ENCODE results near the gene SLC4A11. TPM values are rescaled to one million over a fixed set of nuclear protein-coding genes. Genes with fewer than 3 reads are reported as not detected.

SLC4A11 gene
- total RNA-seq, 1 donor = 1.7 TPM

GRCh38 chr20:3224681-3225421 lies 14.1 kb downstream of the SLC4A11 start:
- no peak for TF ChIP-seq CTCF (IDR thresholded peaks at IDR 0.05; ENCODE audit: insufficient read depth, low read depth, low read length)
- DNase-seq (ENCODE audit: low read depth) = no peak
- no peak overlapping the region for H3K4me3 ChIP-seq (ENCODE audit: low read depth, low read length)

GRCh38 chr20:3223994-3224680 lies 14.9 kb downstream of the SLC4A11 start:
- DNase-seq (ENCODE audit: low read depth) = no peak
- no peak overlapping the region for H3K4me3 ChIP-seq (ENCODE audit: low read depth, low read length)
- no peak for TF ChIP-seq CTCF (IDR thresholded peaks at IDR 0.05; ENCODE audit: insufficient read depth, low read depth, low read length)

GRCh38 chr20:3223651-3223993 lies 15.4 kb downstream of the SLC4A11 start:
- TF ChIP-seq CTCF (IDR thresholded peaks at IDR 0.05; ENCODE audit: insufficient read depth, low read depth, low read length) = no peak
- no peak overlapping the region for H3K4me3 ChIP-seq (ENCODE audit: low read depth, low read length)
- no peak for DNase-seq (ENCODE audit: low read depth)

- no peak overlapping the region for H3K4me3 ChIP-seq (ENCODE audit: low read depth, low read length)
- no peak for TF ChIP-seq CTCF (IDR thresholded peaks at IDR 0.05; ENCODE audit: insufficient read depth, low read depth, low read length)
- DNase-seq (ENCODE audit: low read depth) = no peak
Observed at GRCh38 chr20:3222635-3223600, 16.1 kb downstream of the SLC4A11 start.

GRCh38 chr20:3221398-3222226 lies 17.4 kb downstream of the SLC4A11 start:
- TF ChIP-seq CTCF (IDR thresholded peaks at IDR 0.05; ENCODE audit: insufficient read depth, low read depth, low read length) = no peak
- H3K4me3 ChIP-seq (ENCODE audit: low read depth, low read length) = no peak overlapping the region
- no peak for DNase-seq (ENCODE audit: low read depth)
